NB4 (cell line): ENCODE results near the gene EXOC4.

ENCODE experiments used
- CTCF ChIP-seq: IDR thresholded peaks from one replicate; pipeline ENCODE4 v1.5.1; 2012; ENCODE audit warnings: low read depth, low read length
- MAX ChIP-seq: IDR thresholded peaks from 2 replicates; pipeline ENCODE4 v1.6.1; 2011; ENCODE audit warnings: low read depth, low read length
- MYC ChIP-seq: IDR thresholded peaks from 2 replicates; pipeline ENCODE4 v1.6.1; 2011; ENCODE audit warnings: low read depth, low read length
- POLR2A ChIP-seq: IDR thresholded peaks from 2 replicates; pipeline ENCODE4 v1.6.1; 2011; ENCODE audit warnings: mild to moderate bottlenecking; ENCODE audit not compliant: insufficient read length; ENCODE audit errors: extremely low read depth

- TF ChIP-seq CTCF (no peak), POLR2A (no peak), MAX (no peak), MYC (no peak)
Measured at GRCh38 chr7:133997463-133997862, 744.6 kb downstream of the EXOC4 start.
